WTC11 (cell line): Measurements from ENCODE around the gene ZBTB4. TPM values are rescaled to one million over a fixed set of nuclear protein-coding genes. Genes with fewer than 3 reads are reported as not detected.

Source experiments
- ATAC-seq: fragments of 200-7000 bp; cut with Tn5 transposase; 2 replicates; pipeline ENCODE4 v1.10.0; 2021; ENCODE audit warnings: mild to moderate bottlenecking, moderate library complexity
- CTCF ChIA-PET: fragments of 300-600 bp; sonication (Branson Sonifier 250); formaldehyde crosslinking; loops from one replicate; lab custom pipeline; 2021; ENCODE audit warnings: antibody characterized with exemption; lab: Charles Lee
- POLR2A ChIA-PET: fragments of 350-600 bp; sonication (Branson Sonifier 250); formaldehyde crosslinking; loops from one replicate; lab custom pipeline; 2021; ENCODE audit warnings: antibody characterized with exemption; lab: Charles Lee
- DNase-seq: peaks from one replicate; pipeline ENCODE4 v3.0.0; 2021; ENCODE audit warnings: low spot score
- H3K27ac Mint-ChIP-seq: 2 replicates; pipeline ENCODE4 v1.8.0; 2021; ENCODE audit warnings: mixed read lengths
- H3K27me3 Mint-ChIP-seq: 2 replicates; pipeline ENCODE4 v1.8.0; 2021; ENCODE audit warnings: low read depth, mild to moderate bottlenecking, moderate library complexity, mixed read lengths
- H3K36me3 Mint-ChIP-seq: 2 replicates; pipeline ENCODE4 v1.8.0; 2021; ENCODE audit warnings: mixed read lengths
- H3K4me1 Mint-ChIP-seq: 2 replicates; pipeline ENCODE4 v1.8.0; 2022; ENCODE audit warnings: mixed read lengths
- H3K4me3 Mint-ChIP-seq: 2 replicates; pipeline ENCODE4 v1.8.0; 2021; ENCODE audit warnings: mild to moderate bottlenecking, moderate library complexity, mixed read lengths
- H3K9me3 Mint-ChIP-seq: 2 replicates; pipeline ENCODE4 v1.8.0; 2021; ENCODE audit warnings: mixed read lengths
- ARID4B ChIP-seq: sonication (generic); formaldehyde crosslinking; IDR thresholded peaks from 2 replicates; pipeline ENCODE4 v1.8.0; 2023; ENCODE audit warnings: missing genetic modification reagents, mild to moderate bottlenecking, borderline replicate concordance
- ATF3 ChIP-seq: sonication (generic); formaldehyde crosslinking; conservative IDR thresholded peaks from 2 replicates; pipeline ENCODE4 v1.8.1; 2022; ENCODE audit warnings: mild to moderate bottlenecking, missing genetic modification reagents
- E2F4 ChIP-seq: sonication (generic); formaldehyde crosslinking; IDR thresholded peaks from 2 replicates; pipeline ENCODE4 v1.8.1; 2022; ENCODE audit warnings: low read depth, mild to moderate bottlenecking, moderate library complexity, missing genetic modification reagents, borderline replicate concordance
- ELF4 ChIP-seq: sonication (generic); formaldehyde crosslinking; IDR thresholded peaks from 2 replicates; pipeline ENCODE4 v1.8.1; 2022; ENCODE audit warnings: low read depth, mild to moderate bottlenecking, moderate library complexity, missing genetic modification reagents
- GABPB1 ChIP-seq: sonication (generic); formaldehyde crosslinking; IDR thresholded peaks from 2 replicates; pipeline ENCODE4 v1.8.1; 2023; ENCODE audit warnings: mild to moderate bottlenecking, missing genetic modification reagents
- GTF2I ChIP-seq: fragments of 250-450 bp; sonication (Bioruptor Pico); conservative IDR thresholded peaks from 2 replicates; pipeline ENCODE4 v1.4.0; 2021; ENCODE audit warnings: mild to moderate bottlenecking
- JAZF1 ChIP-seq: fragments of 250-450 bp; sonication (Bioruptor Pico); IDR thresholded peaks from 2 replicates; pipeline ENCODE4 v1.9.0; 2021; ENCODE audit warnings: moderate library complexity, mild to moderate bottlenecking, inconsistent platforms
- MLX ChIP-seq: sonication (generic); formaldehyde crosslinking; IDR thresholded peaks from 2 replicates; pipeline ENCODE4 v1.8.1; 2023; ENCODE audit warnings: mild to moderate bottlenecking, missing genetic modification reagents, moderate library complexity
- MXD4 ChIP-seq: fragments of 250-450 bp; sonication (Bioruptor Pico); IDR thresholded peaks from 2 replicates; pipeline ENCODE4 v1.8.0; 2021; ENCODE audit warnings: mild to moderate bottlenecking, moderate library complexity, borderline replicate concordance
- RELA ChIP-seq: sonication (generic); formaldehyde crosslinking; IDR thresholded peaks from 2 replicates; pipeline ENCODE4 v1.8.1; 2022; ENCODE audit warnings: missing genetic modification reagents, mild to moderate bottlenecking, borderline replicate concordance
- SMAD3 ChIP-seq: sonication (generic); formaldehyde crosslinking; IDR thresholded peaks from 2 replicates; pipeline ENCODE4 v1.8.0; 2022; ENCODE audit warnings: missing genetic modification reagents, mild to moderate bottlenecking, borderline replicate concordance
- SMAD4 ChIP-seq: sonication (generic); formaldehyde crosslinking; IDR thresholded peaks from 2 replicates; pipeline ENCODE4 v1.8.0; 2022; ENCODE audit warnings: mild to moderate bottlenecking, missing genetic modification reagents
- SOX15 ChIP-seq: fragments of 250-450 bp; sonication (Bioruptor Pico); IDR thresholded peaks from 2 replicates; pipeline ENCODE4 v1.9.0; 2021; ENCODE audit warnings: mild to moderate bottlenecking
- TEAD4 ChIP-seq: sonication (generic); formaldehyde crosslinking; IDR thresholded peaks from 2 replicates; pipeline ENCODE4 v1.8.0; 2022; ENCODE audit warnings: mild to moderate bottlenecking, missing genetic modification reagents
- USF1 ChIP-seq: sonication (generic); formaldehyde crosslinking; IDR thresholded peaks from 2 replicates; pipeline ENCODE4 v1.8.0; 2022; ENCODE audit warnings: mild to moderate bottlenecking, missing genetic modification reagents
- ZNF232 ChIP-seq: sonication (generic); formaldehyde crosslinking; IDR thresholded peaks from 2 replicates; pipeline ENCODE4 v1.8.0; 2022; ENCODE audit warnings: mild to moderate bottlenecking, missing genetic modification reagents
- ZNF423 ChIP-seq: fragments of 250-450 bp; sonication (Bioruptor Pico); IDR thresholded peaks from 2 replicates; pipeline ENCODE4 v2.1.2; 2022; ENCODE audit warnings: mild to moderate bottlenecking, moderate library complexity
- ZSCAN18 ChIP-seq: fragments of 250-450 bp; sonication (Bioruptor Pico); IDR thresholded peaks from 2 replicates; pipeline ENCODE4 v2.1.2; 2022; ENCODE audit warnings: mild to moderate bottlenecking, moderate library complexity
- total RNA-seq: library from RNA; stranded (reverse); gene quantifications from 3 replicates; pipeline ENCODE4 v1.2.3, GENCODE V29; 2021
- TF ChIP-seq, protein P1 (sequence below): fragments of 250-450 bp; sonication (Bioruptor Pico); IDR thresholded peaks from 2 replicates; pipeline ENCODE4 v1.9.0; 2021; ENCODE audit warnings: mild to moderate bottlenecking
- TF ChIP-seq, protein P2 (sequence below): sonication (generic); formaldehyde crosslinking; IDR thresholded peaks from 2 replicates; pipeline ENCODE4 v1.8.1; 2023; ENCODE audit warnings: mild to moderate bottlenecking, missing genetic modification reagents

Gene ZBTB4
- total RNA-seq, 1 experiment from 2014 or later: 14.6 TPM

DNA sequence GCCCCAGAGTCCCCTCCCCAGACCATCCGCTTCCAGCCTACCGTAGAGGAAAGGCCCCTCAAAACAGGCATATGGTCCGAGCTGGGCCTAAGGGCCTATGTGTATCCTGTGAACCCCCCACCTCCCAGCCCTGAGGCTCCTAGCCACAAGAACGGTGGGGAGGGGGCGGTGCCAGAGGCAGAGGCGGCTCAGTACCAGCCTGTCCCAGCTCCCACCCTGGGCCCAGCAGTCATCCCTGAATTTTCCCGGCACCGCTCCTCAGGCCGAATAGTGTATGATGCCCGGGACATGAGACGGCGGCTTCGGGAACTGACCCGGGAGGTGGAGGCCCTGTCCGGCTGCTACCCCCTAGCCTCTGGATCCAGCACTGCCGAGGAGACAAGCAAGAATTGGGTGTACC, 58.2 kb downstream of the ZBTB4 start:
- no peak; the same call in 1 of the 2 replicates for ATAC-seq
- POLR2A ChIA-PET: interaction anchor here (0.8 to 1.1 kb wide), 2 partner anchors 10 to 17 kb away, joined by 3 read pairs; no protein-coding TSS in a partner anchor

More for the DNA sequence above, 58.2 kb downstream of the ZBTB4 start:
- H3K4me1 Mint-ChIP-seq: peaks cover 15% of the 10 kb centered on the region
- H3K27me3 Mint-ChIP-seq: no peaks in the 10 kb centered on the region
- H3K27ac Mint-ChIP-seq: no peak overlapping the region
- no peak overlapping the region for H3K4me3 Mint-ChIP-seq
- DNase-seq: no peak
- CTCF ChIA-PET: interaction anchor here (0.9 to 1.4 kb wide), 3 partner anchors 16 to 139 kb away, joined by 3 to 5 read pairs (median 4); no protein-coding TSS in a partner anchor
- H3K9me3 Mint-ChIP-seq: no peaks in the 10 kb centered on the region
- 0 out of 2 replicates have a peak, but pooled peaks cover 7% of the 10 kb centered on the region for H3K36me3 Mint-ChIP-seq
- no peak for TF ChIP-seq ATF3
- no peak for TF ChIP-seq SMAD3 (CRISPR knock-in tag)
- no peak for TF ChIP-seq ARID4B (CRISPR knock-in tag)
- no peak for TF ChIP-seq MLX (CRISPR knock-in tag)
- no peak for TF ChIP-seq ZSCAN18 (CRISPR knock-in tag)
- TF ChIP-seq ZNF423 (CRISPR knock-in tag): no peak
- no peak for TF ChIP-seq SMAD4 (CRISPR knock-in tag)
- no peak for TF ChIP-seq E2F4 (CRISPR knock-in tag)
- TF ChIP-seq ELF4 (CRISPR knock-in tag): no peak
- no peak for TF ChIP-seq USF1
- TF ChIP-seq ZNF232 (CRISPR knock-in tag): no peak
- no peak for TF ChIP-seq TEAD4
- TF ChIP-seq SOX15 (CRISPR knock-in tag): no peak
- no peak for TF ChIP-seq MXD4 (CRISPR knock-in tag)
- no peak for TF ChIP-seq GTF2I (CRISPR knock-in tag)
- TF ChIP-seq, protein P1, sequence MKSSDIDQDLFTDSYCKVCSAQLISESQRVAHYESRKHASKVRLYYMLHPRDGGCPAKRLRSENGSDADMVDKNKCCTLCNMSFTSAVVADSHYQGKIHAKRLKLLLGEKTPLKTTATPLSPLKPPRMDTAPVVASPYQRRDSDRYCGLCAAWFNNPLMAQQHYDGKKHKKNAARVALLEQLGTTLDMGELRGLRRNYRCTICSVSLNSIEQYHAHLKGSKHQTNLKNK (CRISPR knock-in tag): no peak
- no peak for TF ChIP-seq JAZF1 (CRISPR knock-in tag)
- no peak for TF ChIP-seq RELA
- TF ChIP-seq, protein P2, sequence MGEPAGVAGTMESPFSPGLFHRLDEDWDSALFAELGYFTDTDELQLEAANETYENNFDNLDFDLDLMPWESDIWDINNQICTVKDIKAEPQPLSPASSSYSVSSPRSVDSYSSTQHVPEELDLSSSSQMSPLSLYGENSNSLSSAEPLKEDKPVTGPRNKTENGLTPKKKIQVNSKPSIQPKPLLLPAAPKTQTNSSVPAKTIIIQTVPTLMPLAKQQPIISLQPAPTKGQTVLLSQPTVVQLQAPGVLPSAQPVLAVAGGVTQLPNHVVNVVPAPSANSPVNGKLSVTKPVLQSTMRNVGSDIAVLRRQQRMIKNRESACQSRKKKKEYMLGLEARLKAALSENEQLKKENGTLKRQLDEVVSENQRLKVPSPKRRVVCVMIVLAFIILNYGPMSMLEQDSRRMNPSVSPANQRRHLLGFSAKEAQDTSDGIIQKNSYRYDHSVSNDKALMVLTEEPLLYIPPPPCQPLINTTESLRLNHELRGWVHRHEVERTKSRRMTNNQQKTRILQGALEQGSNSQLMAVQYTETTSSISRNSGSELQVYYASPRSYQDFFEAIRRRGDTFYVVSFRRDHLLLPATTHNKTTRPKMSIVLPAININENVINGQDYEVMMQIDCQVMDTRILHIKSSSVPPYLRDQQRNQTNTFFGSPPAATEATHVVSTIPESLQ (CRISPR knock-in tag): no peak
- TF ChIP-seq GABPB1 (CRISPR knock-in tag): no peak
